MCF 10A (cell line): ENCODE measurements around the gene RNF217. TPM values are rescaled to one million over a fixed set of nuclear protein-coding genes. Genes with fewer than 3 reads are reported as not detected.
A peak's percentile ranks its signal among the peaks of the same experiment; 100 is the strongest.

Experiments
- BruUV-seq: library from RNA; stranded (reverse); fragments of 400-500 nt; replicated peaks from 2 replicates; lab custom pipeline; 2021; lab: Mats Ljungman, UMichigan
- CTCF ChIA-PET: fragments of 300-600 bp; sonication (Branson Sonifier 250); formaldehyde crosslinking; extraction: SDS; loops from one replicate; lab custom pipeline; 2021; ENCODE audit warnings: antibody characterized with exemption, inconsistent platforms; lab: Yijun Ruan, JAX
- POLR2A ChIA-PET: fragments of 300-600, 350-650 bp; sonication (Branson Sonifier 250); formaldehyde crosslinking; extraction: SDS; loops from one replicate; lab custom pipeline; 2020; ENCODE audit warnings: antibody characterized with exemption, inconsistent platforms; lab: Yijun Ruan, JAX
- DNase-seq: peaks from one replicate; pipeline ENCODE4 v3.0.0-alpha.2; 2018; ENCODE audit not compliant: unreplicated experiment
- H3K27ac Mint-ChIP-seq: one replicate; pipeline ENCODE4 v1.8.0; 2022; ENCODE audit warnings: mild to moderate bottlenecking, low read depth, mixed read lengths; ENCODE audit not compliant: unreplicated experiment
- H3K27me3 Mint-ChIP-seq: one replicate; pipeline ENCODE4 v1.8.0; 2022; ENCODE audit warnings: mixed read lengths; ENCODE audit not compliant: insufficient read depth, unreplicated experiment
- H3K36me3 Mint-ChIP-seq: one replicate; pipeline ENCODE4 v1.8.0; 2022; ENCODE audit warnings: mild to moderate bottlenecking, moderate library complexity, mixed read lengths; ENCODE audit not compliant: insufficient read depth, unreplicated experiment
- H3K4me1 Mint-ChIP-seq: one replicate; pipeline ENCODE4 v1.8.0; 2022; ENCODE audit warnings: mixed read lengths; ENCODE audit not compliant: insufficient read depth, unreplicated experiment
- H3K4me3 Mint-ChIP-seq: one replicate; pipeline ENCODE4 v1.8.0; 2022; ENCODE audit warnings: mild to moderate bottlenecking, moderate library complexity, mixed read lengths; ENCODE audit not compliant: unreplicated experiment
- H3K9me3 Mint-ChIP-seq: one replicate; pipeline ENCODE4 v1.8.0; 2022; ENCODE audit warnings: mixed read lengths; ENCODE audit not compliant: unreplicated experiment
- CTCF ChIP-seq: fragments of 200-600 bp; IDR thresholded peaks from one replicate; pipeline ENCODE4 v1.8.0; 2022; ENCODE audit warnings: antibody characterized with exemption, mild to moderate bottlenecking; ENCODE audit not compliant: unreplicated experiment
- intact Hi-C: fragments of 100-400 bp; cut with micrococcal nuclease; formaldehyde crosslinking; loops from 2 replicates; pipeline ENCODE4 v1.14.1; 2022
- total RNA-seq: library from RNA; stranded (reverse); gene quantifications from 2 replicates; pipeline ENCODE4 v1.2.3, GENCODE V29; 2022

RNF217 gene
- total RNA-seq, 1 experiment from 2014 or later, result 24.8 TPM

- DNase-seq, result peak; percentile 56
- Mint-ChIP-seq H3K27ac (peak overlapping the region; percentile 77), H3K4me1 (peaks cover 41% of the 10 kb centered on the region), H3K27me3 (no peaks in the 10 kb centered on the region), H3K9me3 (no peaks in the 10 kb centered on the region), H3K36me3 (peaks cover under 1% of the 10 kb centered on the region), H3K4me3 (no peak overlapping the region)
- ChIA-PET POLR2A (interaction anchor here (1.4 to 3.6 kb wide), 6 partner anchors 9 to 71 kb away, joined by 3 to 19 read pairs (median 4); partner anchors contain the start of gene RNF217), CTCF (interaction anchor here (0.6 to 0.7 kb wide), 2 partner anchors 27 to 1571 kb away, joined by 3 read pairs; no protein-coding TSS in a partner anchor)
- intact Hi-C loops, result no loop called here
- BruUV-seq, result no TSS peak
- no peak for TF ChIP-seq CTCF
These were observed 25.1 kb downstream of the RNF217 start for GRCh38 chr6:124987291-124987690.

- POLR2A ChIA-PET, result interaction anchor here (1.1 to 3.6 kb wide), 6 partner anchors 8 to 70 kb away, joined by 3 to 19 read pairs (median 4); partner anchors contain the start of gene RNF217
- no TSS peak for BruUV-seq
- Mint-ChIP-seq H3K9me3 (no peaks in the 10 kb centered on the region), H3K4me3 (no peak overlapping the region), H3K4me1 (peaks cover 38% of the 10 kb centered on the region), H3K27me3 (no peaks in the 10 kb centered on the region), H3K27ac (peak overlapping the region; percentile 77), H3K36me3 (no peaks in the 10 kb centered on the region)
- intact Hi-C loops, result no loop called here
- TF ChIP-seq CTCF, result no peak
- CTCF ChIA-PET, result interaction anchor here (0.6 to 0.7 kb wide), 2 partner anchors 26 to 793 kb away, joined by 3 read pairs; no protein-coding TSS in a partner anchor
- no peak for DNase-seq
These were observed 25.9 kb downstream of the RNF217 start for GRCh38 chr6:124987999-124988591.

GRCh38 chr6:124989136-124989983 is 27.1 kb downstream of the RNF217 start:
- Mint-ChIP-seq H3K4me3 (no peak overlapping the region), H3K9me3 (no peaks in the 10 kb centered on the region), H3K36me3 (no peaks in the 10 kb centered on the region), H3K27ac (no peak overlapping the region), H3K27me3 (no peaks in the 10 kb centered on the region), H3K4me1 (peaks cover 37% of the 10 kb centered on the region)
- intact Hi-C loops, result no loop called here
- DNase-seq, result no peak
- POLR2A ChIA-PET, result interaction anchor here (0.6 to 1.9 kb wide), 5 partner anchors 10 to 794 kb away, joined by 3 to 5 read pairs (median 3); no protein-coding TSS in a partner anchor
- no TSS peak for BruUV-seq
- CTCF ChIA-PET, result interaction anchor here (0.6 to 0.7 kb wide), 2 partner anchors 17 to 80 kb away, joined by 3 read pairs; no protein-coding TSS in a partner anchor
- no peak for TF ChIP-seq CTCF

GRCh38 chr6:124990988-124991387 is 28.8 kb downstream of the RNF217 start:
- Mint-ChIP-seq H3K9me3 (no peaks in the 10 kb centered on the region), H3K27me3 (no peaks in the 10 kb centered on the region), H3K4me3 (no peak overlapping the region), H3K27ac (peak overlapping the region; percentile 59), H3K4me1 (peaks cover 32% of the 10 kb centered on the region), H3K36me3 (no peaks in the 10 kb centered on the region)
- intact Hi-C loops, result no loop called here
- BruUV-seq, result no TSS peak
- POLR2A ChIA-PET, result interaction anchor here (0.8 to 1.9 kb wide), 3 partner anchors 8 to 16 kb away, joined by 3 to 5 read pairs (median 4); no protein-coding TSS in a partner anchor
- CTCF ChIA-PET, result no interaction called here
- no peak for DNase-seq
- TF ChIP-seq CTCF, result no peak
